GM21717 (cell line): ENCODE data around the gene ARFIP2.
"Not testable (repeated sequence)": the region's sequence is repeated elsewhere in the genome, so short reads cannot be mapped to it uniquely, and the experiment has no call there.

Source experiments
- ATAC-seq: cut with Tn5 transposase; IDR thresholded peaks from one replicate; pipeline ENCODE4 v1.9.1; 2021; ENCODE audit warnings: mild to moderate bottlenecking, moderate library complexity; ENCODE audit not compliant: unreplicated experiment

The ARFIP2 gene

GRCh38 chr11:6481012-6481923 is at the start of gene ARFIP2, which contains the start of gene TIMM10B:
Gene ARFIP2 (minus strand): TSS chr11:6481331. CDS start chr11:6480421, 910 bp downstream.
Gene TIMM10B (plus strand): TSS chr11:6481501. CDS start chr11:6481517, 16 bp downstream.
- ATAC-seq = peak; percentile 98

GRCh38 chr11:6530848-6531247 is 49.7 kb upstream of the ARFIP2 start:
- ATAC-seq = no peak

GRCh38 chr11:6529266-6529665 is 48.1 kb upstream of the ARFIP2 start:
- ATAC-seq = no peak

GRCh38 chr11:6526411-6527135 is 45.4 kb upstream of the ARFIP2 start:
- ATAC-seq = peak; percentile 56

- ATAC-seq = no peak
Observed at GRCh38 chr11:6523253-6523652, 42.1 kb upstream of the ARFIP2 start.

- ATAC-seq = not testable (repeated sequence)
Observed at GRCh38 chr11:6521946-6522345, 40.8 kb upstream of the ARFIP2 start.

- no peak for ATAC-seq
Observed at GRCh38 chr11:6520265-6520664, 39.1 kb upstream of the ARFIP2 start.

- ATAC-seq = no peak
Observed at GRCh38 chr11:6516865-6517264, 35.7 kb upstream of the ARFIP2 start.

- no peak for ATAC-seq
Observed at GRCh38 chr11:6505577-6506240, 24.6 kb upstream of the ARFIP2 start.

- ATAC-seq = no peak
Observed at GRCh38 chr11:6504166-6504565, 23.0 kb upstream of the ARFIP2 start.

GRCh38 chr11:6502382-6502781 is 21.3 kb upstream of the ARFIP2 start:
- no peak for ATAC-seq

- ATAC-seq = no peak
Observed at GRCh38 chr11:6498544-6498943, 17.4 kb upstream of the ARFIP2 start.

- no peak for ATAC-seq
Observed at GRCh38 chr11:6498121-6498520, 17.0 kb upstream of the ARFIP2 start.

GRCh38 chr11:6497069-6497839 is 16.1 kb upstream of the ARFIP2 start, which contains the start of gene DNHD1:
Gene DNHD1 (plus strand): TSS chr11:6497280. CDS start chr11:6498216, 936 bp downstream.
- ATAC-seq = no peak

GRCh38 chr11:6489306-6489705 is 8.2 kb upstream of the ARFIP2 start:
- no peak for ATAC-seq

- no peak for ATAC-seq
Observed at GRCh38 chr11:6488821-6489220, 7.7 kb upstream of the ARFIP2 start.

- ATAC-seq = no peak
Observed at GRCh38 chr11:6488342-6488741, 7.2 kb upstream of the ARFIP2 start.

- ATAC-seq = no peak
Observed at GRCh38 chr11:6486938-6487337, 5.8 kb upstream of the ARFIP2 start.

- no peak for ATAC-seq
Observed at GRCh38 chr11:6486256-6486655, 5.1 kb upstream of the ARFIP2 start.

GRCh38 chr11:6485661-6486060 is 4.5 kb upstream of the ARFIP2 start:
- ATAC-seq = no peak
